ENCODE results near the gene WDR36.

DNA sequence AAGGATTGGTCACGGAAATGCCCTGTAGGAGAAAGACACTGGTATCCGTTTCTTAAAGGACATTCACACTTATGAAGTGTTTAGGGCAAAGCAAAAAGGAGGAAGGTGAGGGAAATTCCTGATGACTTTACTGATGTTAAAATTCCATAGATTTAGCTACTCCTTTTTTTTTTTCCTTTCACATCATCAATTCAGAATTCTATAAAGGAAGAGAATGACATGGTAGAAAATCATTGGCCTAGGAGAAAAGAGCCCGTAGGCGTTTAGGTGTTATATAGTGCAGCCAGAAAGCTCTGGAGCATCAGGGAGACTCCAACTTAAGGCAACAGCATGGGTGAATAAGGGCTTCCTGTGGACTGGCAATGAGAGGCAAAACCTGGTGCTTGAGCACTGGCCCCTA, 20.7 kb upstream of the WDR36 start, which contains the start of gene TSLP:
- TF ChIP-seq POLR2AphosphoS5 (IDR thresholded peaks at IDR 0.05; ENCODE audit: borderline replicate concordance, low read depth, low read length): no peak
- no peak for TF ChIP-seq EZH2 (IDR thresholded peaks at IDR 0.05)
- no peak for TF ChIP-seq FOXP2 (optimal IDR thresholded peaks at IDR 0.05; ENCODE audit: control extremely low read depth, extremely low read length, insufficient read depth)
